Gastroesophageal sphincter (tissue), 4 donors: Measurements from ENCODE around the gene ANO2. TPM values are rescaled to one million over a fixed set of nuclear protein-coding genes. Genes with fewer than 3 reads are reported as not detected.

Experiments used
- ATAC-seq: fragments of 150-250 bp; one replicate; pipeline ENCODE4 v1.9.1; 2016; ENCODE audit warnings: mild to moderate bottlenecking, moderate library complexity
- H3K27ac ChIP-seq, 4 donors: fragments of 200-600 bp; sonication (generic) in 3 of 4; 1 replicate in 3 of 4; 2 replicates in 1 of 4; pipeline ENCODE4 v1.5.1; 2016 to 2019
- H3K27me3 ChIP-seq: fragments of 200-600 bp; sonication (generic); one replicate; pipeline ENCODE4 v1.5.1; 2019
- H3K36me3 ChIP-seq, 2 donors: fragments of 200-600 bp; sonication (generic); one replicate each; pipeline ENCODE4 v1.5.1; 2019; ENCODE audit warnings: control low read depth in 1 of 2
- H3K4me1 ChIP-seq, 3 donors: fragments of 200-600 bp; sonication (generic); 1 replicate in 2 of 3; 2 replicates in 1 of 3; pipeline ENCODE4 v1.5.1; 2016 to 2019; ENCODE audit warnings: control low read depth in 2 of 3
- H3K4me3 ChIP-seq, 2 donors: fragments of 200-600 bp; sonication (generic); one replicate each; pipeline ENCODE4 v1.5.1; 2019; ENCODE audit warnings: mild to moderate bottlenecking in 1 of 2, moderate library complexity in 1 of 2
- H3K9me3 ChIP-seq, 3 donors: fragments of 200-600 bp; sonication (generic); one replicate each; pipeline ENCODE4 v1.5.1; 2017 to 2019; ENCODE audit warnings: control low read depth in 2 of 3
- CTCF ChIP-seq, 4 experiments: fragments of 200-600 bp in 2 of 4; fragments of 450-650 bp in 2 of 4; sonication (generic) in 1 of 4; IDR thresholded peaks; one replicate each; pipeline ENCODE4 v1.5.1; 2017 to 2019; ENCODE audit warnings: antibody characterized with exemption in 4 of 4, mild to moderate bottlenecking in 2 of 4, moderate library complexity in 2 of 4
- EP300 ChIP-seq: sonication (generic); formaldehyde crosslinking; IDR thresholded peaks from one replicate; pipeline ENCODE4 v1.6.1; 2017; ENCODE audit warnings: antibody characterized with exemption, mild to moderate bottlenecking
- POLR2A ChIP-seq, 2 donors: fragments of 450-650 bp; IDR thresholded peaks; one replicate each; pipeline ENCODE4 v1.6.1; 2017; ENCODE audit warnings: antibody characterized with exemption in 2 of 2, mild to moderate bottlenecking in 2 of 2, moderate library complexity in 1 of 2
- POLR2AphosphoS5 ChIP-seq: sonication (generic); formaldehyde crosslinking; IDR thresholded peaks from one replicate; pipeline ENCODE4 v1.6.1; 2017; ENCODE audit warnings: antibody characterized with exemption
- WGBS, 2 donors: methylation state at CpG; one replicate each; pipeline ENCODE4 v1.1.5; 2018; ENCODE audit warnings: low coverage in 1 of 2; 5-methylcytosine and 5-hydroxymethylcytosine counted together
- total RNA-seq, 4 donors: library from RNA; depleted of rRNA; stranded (reverse); fragments of >200 nt; gene quantifications; one replicate each; pipeline ENCODE4 v1.1.0, GENCODE V29; 2016

The ANO2 gene
- total RNA-seq, 4 donors from 2014 or later = 3.1 to 10.9 (median 6.7) TPM

GRCh38 chr12:5909560-5909959, 35.5 kb downstream of the ANO2 start:
- no CpG with 5 or more reads among the region's 5 CpGs for WGBS, 2 donors
- peaks cover 45% of the 10 kb centered on the region for H3K27me3 ChIP-seq
- no peaks in the 10 kb centered on the region for H3K4me1 ChIP-seq
- no peak overlapping the region for H3K4me3 ChIP-seq
- TF ChIP-seq CTCF (IDR thresholded peaks at IDR 0.05) (no peak), POLR2A (IDR thresholded peaks at IDR 0.05) (no peak), POLR2AphosphoS5 (no peak), EP300 (no peak)
- ATAC-seq = no peak
- no peak overlapping the region for H3K27ac ChIP-seq
- H3K36me3 ChIP-seq = no peaks in the 10 kb centered on the region
- H3K9me3 ChIP-seq = no peaks in the 10 kb centered on the region

GRCh38 chr12:5908251-5908650, 36.8 kb downstream of the ANO2 start:
- TF ChIP-seq EP300 = no peak
- TF ChIP-seq POLR2AphosphoS5 = no peak
- TF ChIP-seq CTCF (IDR thresholded peaks at IDR 0.05) = no peak
- TF ChIP-seq POLR2A (IDR thresholded peaks at IDR 0.05) = no peak
- no peak for ATAC-seq
- Histone ChIP-seq H3K36me3 (no peaks in the 10 kb centered on the region), H3K4me1 (no peaks in the 10 kb centered on the region), H3K27me3 (peaks cover 49% of the 10 kb centered on the region), H3K27ac (no peak overlapping the region), H3K4me3 (no peak overlapping the region), H3K9me3 (no peaks in the 10 kb centered on the region)
- 80% methylated on average over 1 to 2 of the region's 7 CpGs for WGBS, 2 donors

GRCh38 chr12:5907807-5908206, 37.3 kb downstream of the ANO2 start:
- no peaks in the 10 kb centered on the region for H3K4me1 ChIP-seq
- H3K27ac ChIP-seq = no peak overlapping the region
- TF ChIP-seq POLR2A (IDR thresholded peaks at IDR 0.05) (no peak), EP300 (no peak), POLR2AphosphoS5 (no peak), CTCF (IDR thresholded peaks at IDR 0.05) (no peak)
- no peaks in the 10 kb centered on the region for H3K36me3 ChIP-seq
- peaks cover 49% of the 10 kb centered on the region for H3K27me3 ChIP-seq
- no peak for ATAC-seq
- no peak overlapping the region for H3K4me3 ChIP-seq
- H3K9me3 ChIP-seq = no peaks in the 10 kb centered on the region
- 60 to 84% methylated on average over 1 to 5 of the region's 10 CpGs for WGBS, 2 donors

GRCh38 chr12:5905757-5906156, 39.3 kb downstream of the ANO2 start:
- no peaks in the 10 kb centered on the region for H3K9me3 ChIP-seq
- 80 to 90% methylated on average over 1 to 4 of the region's 4 CpGs for WGBS, 2 donors
- no peaks in the 10 kb centered on the region for H3K4me1 ChIP-seq
- ATAC-seq = no peak
- H3K27ac ChIP-seq = no peak overlapping the region
- no peaks in the 10 kb centered on the region for H3K36me3 ChIP-seq
- H3K27me3 ChIP-seq = peaks cover 38% of the 10 kb centered on the region
- no peak overlapping the region for H3K4me3 ChIP-seq
- TF ChIP-seq POLR2AphosphoS5 = no peak
- TF ChIP-seq CTCF (IDR thresholded peaks at IDR 0.05) = no peak
- no peak for TF ChIP-seq POLR2A (IDR thresholded peaks at IDR 0.05)
- no peak for TF ChIP-seq EP300

- ATAC-seq = no peak
- peaks cover 44% of the 10 kb centered on the region for H3K27me3 ChIP-seq
- H3K36me3 ChIP-seq = no peaks in the 10 kb centered on the region
- TF ChIP-seq CTCF (IDR thresholded peaks at IDR 0.05) (no peak), EP300 (no peak), POLR2AphosphoS5 (no peak), POLR2A (IDR thresholded peaks at IDR 0.05) (no peak)
- H3K4me1 ChIP-seq = no peaks in the 10 kb centered on the region
- H3K9me3 ChIP-seq = no peaks in the 10 kb centered on the region
- H3K4me3 ChIP-seq = no peak overlapping the region
- no peak overlapping the region for H3K27ac ChIP-seq
- WGBS, 2 donors = 55 to 76% methylated on average over 2 to 6 of the region's 6 CpGs
Observed at GRCh38 chr12:5904969-5905368, 40.1 kb downstream of the ANO2 start.
